HG02943 (cell line): ENCODE results near the gene GPX1.
"Not testable (repeated sequence)": the region's sequence is repeated elsewhere in the genome, so short reads cannot be mapped to it uniquely, and the experiment has no call there.

Experiments
- ATAC-seq: cut with Tn5 transposase; IDR thresholded peaks from one replicate; pipeline ENCODE4 v1.9.1; 2021; ENCODE audit warnings: mild to moderate bottlenecking, low read depth, moderate library complexity; ENCODE audit not compliant: unreplicated experiment

The GPX1 gene

GRCh38 chr3:49358884-49359225 lies 702 bp upstream of the GPX1 start:
- ATAC-seq = no peak

GRCh38 chr3:49357443-49358216 lies 523 bp downstream of the GPX1 start:
- ATAC-seq = not testable (repeated sequence)

DNA sequence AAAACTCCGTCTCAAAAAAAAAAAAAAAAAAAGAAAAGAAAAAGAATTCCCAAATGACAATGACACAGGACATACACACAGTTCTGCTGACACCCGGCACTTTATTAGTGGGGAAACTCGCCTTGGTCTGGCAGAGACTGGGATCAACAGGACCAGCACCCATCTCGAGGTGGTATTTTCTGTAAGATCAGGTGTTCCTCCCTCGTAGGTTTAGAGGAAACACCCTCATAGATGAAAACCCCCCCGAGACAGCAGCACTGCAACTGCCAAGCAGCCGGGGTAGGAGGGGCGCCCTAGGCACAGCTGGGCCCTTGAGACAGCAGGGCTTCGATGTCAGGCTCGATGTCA lies 1.1 kb downstream of the GPX1 start:
- ATAC-seq = not testable (repeated sequence)

- no peak for ATAC-seq
Observed at GRCh38 chr3:49352890-49353421, 5.2 kb downstream of the GPX1 start.

DNA sequence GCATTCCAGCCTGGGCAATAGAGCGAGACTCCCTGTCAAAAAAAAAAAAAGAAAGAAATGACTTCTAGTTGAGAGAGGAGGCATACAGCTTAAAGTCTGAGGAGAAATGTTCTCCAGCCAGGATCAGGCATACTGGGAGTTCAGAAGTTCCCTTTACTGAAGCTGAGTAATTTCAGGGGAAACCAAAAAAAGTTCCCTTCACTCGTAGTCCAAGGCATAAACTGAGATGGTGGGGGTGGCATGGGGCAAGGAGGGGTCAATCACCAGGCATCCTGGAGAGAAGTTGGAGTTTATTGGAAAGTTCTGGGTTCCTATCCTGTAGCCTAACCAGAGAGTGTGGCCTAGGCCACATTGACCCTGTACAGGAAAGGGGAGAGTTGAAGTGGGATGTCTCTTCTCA lies 5.9 kb downstream of the GPX1 start:
- no peak for ATAC-seq

GRCh38 chr3:49351521-49352011 lies 6.6 kb downstream of the GPX1 start:
- no peak for ATAC-seq

DNA sequence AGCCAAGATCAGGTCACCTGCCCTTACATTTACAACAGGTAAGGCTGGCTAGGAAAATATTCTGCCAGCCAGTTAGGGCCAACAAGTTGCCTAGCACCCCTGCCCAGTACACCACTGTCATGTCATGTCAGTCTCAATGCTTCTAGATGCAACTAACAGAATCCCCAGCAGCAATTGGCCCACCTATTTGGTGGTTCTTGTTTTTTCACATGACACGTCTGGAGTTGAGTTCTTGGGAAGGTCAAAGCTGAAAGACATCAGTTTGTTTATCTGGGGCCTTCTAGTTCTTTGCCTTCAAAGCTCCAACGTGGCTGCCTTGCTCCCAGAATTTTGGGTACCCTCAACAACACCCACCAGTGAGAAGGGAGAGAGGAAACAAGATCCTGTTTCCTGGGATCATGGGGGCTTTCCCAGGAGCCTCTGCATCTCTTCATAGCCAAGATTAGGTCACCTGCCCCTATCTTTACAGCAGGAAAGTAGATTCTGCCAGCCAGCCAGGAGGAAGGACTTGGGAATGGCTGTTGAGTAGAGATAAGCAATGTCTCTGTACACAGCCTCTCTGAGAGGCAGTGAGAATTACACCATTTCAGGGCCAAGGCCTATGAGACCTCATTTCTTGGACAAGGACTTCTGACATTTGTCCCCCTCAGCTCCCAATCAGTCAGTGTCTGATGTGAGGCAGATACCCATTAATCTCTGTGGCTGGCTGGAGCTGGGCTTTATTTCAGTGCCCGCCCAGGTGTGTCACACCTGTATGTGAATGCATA lies 8.6 kb downstream of the GPX1 start:
- no peak for ATAC-seq

DNA sequence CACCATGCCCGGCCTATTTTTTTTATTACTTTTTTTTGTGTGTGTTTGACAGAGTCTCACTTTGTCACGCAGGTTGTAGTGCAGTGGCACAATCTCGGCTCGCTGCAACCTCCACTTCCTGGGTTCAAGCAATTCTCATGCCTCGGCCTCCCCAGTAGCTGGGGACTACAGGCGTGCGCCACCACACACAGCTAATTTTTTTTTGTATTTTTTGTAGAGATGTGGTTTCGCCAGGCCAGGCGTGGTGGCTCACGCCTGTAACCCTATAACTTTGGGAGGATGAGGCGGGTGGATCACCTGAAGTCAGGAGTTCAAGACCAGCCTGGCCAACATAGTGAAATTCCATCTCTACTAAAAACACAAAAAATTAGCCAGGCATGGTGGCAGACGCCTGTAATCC lies 9.8 kb downstream of the GPX1 start:
- ATAC-seq = not testable (repeated sequence)

GRCh38 chr3:49346797-49347251 lies 11.3 kb downstream of the GPX1 start:
- ATAC-seq = no peak

DNA sequence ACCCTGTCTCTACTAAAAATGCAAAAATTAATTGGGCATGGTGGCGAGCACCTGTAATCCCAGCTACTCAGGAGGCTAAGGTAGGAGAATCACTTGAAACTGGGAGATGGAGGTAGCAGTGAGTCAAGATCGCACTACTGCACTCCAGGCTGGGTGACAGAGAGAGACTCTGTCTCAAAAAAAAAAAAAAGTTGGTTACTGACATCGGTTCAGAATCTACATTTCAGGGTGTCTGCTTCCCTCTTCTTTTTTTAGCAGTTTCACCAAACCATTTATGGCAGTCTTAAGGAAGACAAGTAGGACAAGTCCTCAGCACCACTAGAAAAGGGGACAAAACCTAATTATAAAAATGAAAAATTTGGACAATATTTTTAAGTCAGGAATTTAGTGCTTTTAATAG lies 15.0 kb downstream of the GPX1 start:
- no peak for ATAC-seq

DNA sequence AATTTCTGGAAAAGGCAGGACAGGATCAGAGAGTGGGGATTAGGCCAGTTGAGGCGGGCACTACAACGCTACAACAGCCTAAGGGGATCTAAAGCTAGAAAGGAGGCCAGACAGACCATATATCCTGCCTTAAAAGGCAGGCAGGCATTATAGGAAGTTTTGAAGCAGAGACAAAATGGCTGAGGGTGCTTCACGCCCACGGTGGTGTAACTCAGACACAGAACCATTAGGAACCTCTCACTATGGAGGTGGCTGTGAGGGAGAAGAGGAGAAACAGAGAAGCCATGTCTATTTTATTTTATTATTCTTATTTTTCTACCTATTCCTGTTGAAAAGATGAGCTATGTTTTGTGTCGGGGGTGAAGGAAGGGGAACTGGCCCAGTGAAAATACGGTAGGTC lies 16.2 kb downstream of the GPX1 start:
- ATAC-seq = no peak

DNA sequence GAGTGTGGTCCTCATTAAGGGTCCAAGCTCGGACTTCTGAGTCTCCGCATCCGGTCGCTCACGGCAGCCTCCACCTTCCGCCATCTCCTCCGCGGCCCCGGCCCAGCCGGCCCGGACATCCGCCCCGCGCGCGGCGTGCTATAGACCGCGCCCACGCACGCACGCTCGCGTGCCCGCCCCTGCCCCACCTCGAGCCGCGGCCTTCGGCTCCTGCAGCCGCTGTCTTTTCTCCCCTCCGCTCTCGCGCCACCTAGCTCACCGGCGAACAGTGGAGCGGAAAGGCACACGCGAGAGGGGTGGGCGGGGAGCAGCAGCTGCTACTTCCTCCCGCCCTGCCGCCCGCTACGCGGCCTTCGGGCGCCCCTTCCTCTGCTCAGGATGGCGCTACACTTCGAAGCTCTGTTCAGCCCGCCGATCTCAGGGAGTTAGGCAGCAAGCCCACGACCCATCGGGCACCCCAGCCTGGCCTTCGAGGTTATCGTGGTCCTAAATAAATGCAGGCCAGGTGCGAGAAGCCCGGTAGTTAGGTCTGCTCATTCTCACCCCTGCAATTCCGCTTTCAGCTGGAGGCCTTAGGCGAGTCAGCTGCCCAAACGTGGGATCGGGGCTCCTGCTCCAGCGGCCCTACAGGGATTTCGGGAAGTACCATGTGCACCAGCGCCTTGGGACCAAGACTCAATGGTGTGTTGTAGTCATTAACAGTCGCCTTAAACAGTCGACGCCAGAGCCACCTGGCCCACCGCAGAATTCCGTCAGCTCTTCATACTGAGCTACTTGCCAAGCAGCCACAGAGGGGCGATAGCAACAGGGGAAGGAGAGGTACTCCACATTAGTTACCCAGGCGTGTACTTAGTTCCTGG lies 18.0 kb downstream of the GPX1 start, which contains the start of gene USP4:
USP4 (minus strand) TSS at position 113 of the 860 bp plus-strand sequence; CDS start at position 84, 29 bp downstream.
- peak; percentile 84 for ATAC-seq

DNA sequence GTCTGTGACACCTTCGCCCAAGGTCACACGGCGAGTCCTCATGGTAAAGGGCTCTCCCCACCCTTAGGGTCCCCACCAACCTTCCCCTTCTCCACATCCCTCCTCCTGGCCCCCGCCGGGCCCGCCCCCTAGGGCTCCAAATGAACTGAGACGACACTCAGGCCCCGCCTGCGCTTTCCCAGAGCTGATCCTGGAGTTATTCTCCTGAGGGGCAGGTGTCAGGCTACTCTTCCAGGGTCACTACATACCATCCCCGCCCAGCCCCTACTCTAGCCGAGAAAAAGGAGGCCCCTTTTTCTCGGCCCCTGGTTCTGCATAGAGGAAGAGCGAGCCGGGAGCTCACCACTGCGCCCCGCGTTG lies 18.6 kb downstream of the GPX1 start:
- no peak for ATAC-seq

DNA sequence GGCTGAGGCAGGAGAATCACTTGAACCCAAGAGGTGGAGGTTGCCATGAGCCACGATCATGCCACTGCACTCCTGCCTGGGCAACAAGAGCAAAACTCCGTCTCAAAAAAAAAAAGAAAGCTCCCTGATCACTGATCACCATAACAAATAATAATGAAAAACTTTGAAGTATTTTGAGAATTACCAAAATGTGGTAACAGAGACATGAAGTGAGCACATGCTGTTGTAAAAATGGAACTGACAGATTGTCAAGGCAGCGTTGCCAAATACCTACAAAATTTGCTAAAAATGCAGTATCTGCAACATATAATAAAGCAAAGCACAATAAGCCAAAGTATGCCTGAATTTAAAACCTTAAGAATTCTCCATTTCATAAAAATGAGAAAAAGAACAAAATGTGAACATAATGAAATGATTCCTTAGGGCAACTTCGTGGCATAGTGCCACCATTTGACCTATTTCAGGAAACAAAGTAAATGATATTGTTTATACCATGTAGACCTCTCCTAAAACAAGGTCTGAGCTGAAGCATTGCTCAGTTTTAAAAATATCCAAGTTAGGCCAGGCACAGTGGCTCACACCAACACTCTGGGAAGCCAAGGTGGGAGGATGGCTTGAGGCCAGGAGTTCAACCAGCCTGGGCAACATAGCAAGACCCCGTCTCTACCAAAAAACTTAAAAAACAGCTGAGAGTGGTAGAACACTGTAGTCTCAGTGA lies 24.1 kb downstream of the GPX1 start:
- no peak for ATAC-seq

- no peak for ATAC-seq
Observed at GRCh38 chr3:49333091-49333490, 25.1 kb downstream of the GPX1 start.

DNA sequence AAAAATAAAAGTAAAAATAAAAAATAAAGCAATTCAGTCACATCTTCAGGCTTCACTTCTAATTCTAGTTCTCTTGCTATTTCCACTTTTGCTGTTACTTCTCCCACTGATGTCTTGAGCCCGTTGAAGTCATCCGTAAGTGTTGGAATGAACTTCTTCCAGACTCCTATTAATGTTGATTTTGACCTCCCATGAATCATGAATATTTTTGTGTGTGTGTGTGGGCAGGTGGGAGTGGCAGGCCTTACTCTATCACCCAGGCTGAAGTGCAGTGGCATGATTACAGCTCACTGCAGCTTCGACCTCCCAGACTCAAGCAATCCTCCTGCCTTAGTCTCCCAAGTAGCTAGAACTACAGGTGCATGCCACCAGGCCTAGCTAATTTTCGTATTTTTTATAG lies 29.0 kb downstream of the GPX1 start:
- ATAC-seq = no peak

GRCh38 chr3:49328350-49328749 lies 29.8 kb downstream of the GPX1 start:
- not testable (repeated sequence) for ATAC-seq

- no peak for ATAC-seq
Observed at GRCh38 chr3:49327485-49327884, 30.7 kb downstream of the GPX1 start.

GRCh38 chr3:49324768-49325167 lies 33.4 kb downstream of the GPX1 start:
- ATAC-seq = no peak
